Mucosa of gallbladder (tissue), 1 donor: Measurements from ENCODE around the gene GPR137. TPM values are rescaled to one million over a fixed set of nuclear protein-coding genes. Genes with fewer than 3 reads are reported as not detected.

Experiments used
- DNase-seq: peaks from one replicate; pipeline ENCODE4 v3.0.0-alpha.2; 2020; ENCODE audit warnings: low spot score
- total RNA-seq: library from RNA; stranded (reverse); gene quantifications from one replicate; pipeline ENCODE4 v1.2.1, GENCODE V29; 2021
- donor health status: DM: no; HTN: no; CAD: no.

The GPR137 gene
- total RNA-seq, 1 donor from 2014 or later, result 105 TPM

- DNase-seq, result no peak
Measured at GRCh38 chr11:64249563-64250414, 35.9 kb upstream of the GPR137 start.

GRCh38 chr11:64250415-64251015, 35.1 kb upstream of the GPR137 start:
- DNase-seq, result no peak

GRCh38 chr11:64251016-64251752, 34.5 kb upstream of the GPR137 start, which contains the start of gene PLCB3:
Gene PLCB3, plus strand, starts transcription at chr11:64251530. Its CDS starts 120 bp downstream, at chr11:64251650.
- DNase-seq, result no peak

GRCh38 chr11:64251753-64252002, 34.0 kb upstream of the GPR137 start:
- no peak for DNase-seq

GRCh38 chr11:64252003-64252872, 33.4 kb upstream of the GPR137 start:
- no peak for DNase-seq

- no peak for DNase-seq
Measured at GRCh38 chr11:64253043-64253442, 32.6 kb upstream of the GPR137 start.

GRCh38 chr11:64253481-64253880, 32.2 kb upstream of the GPR137 start:
- DNase-seq, result no peak

GRCh38 chr11:64254326-64254725, 31.3 kb upstream of the GPR137 start:
- DNase-seq, result no peak

GRCh38 chr11:64255135-64256128, 30.2 kb upstream of the GPR137 start:
- DNase-seq, result no peak

GRCh38 chr11:64256300-64256699, 29.3 kb upstream of the GPR137 start:
- no peak for DNase-seq

GRCh38 chr11:64258356-64258755, 27.3 kb upstream of the GPR137 start:
- DNase-seq, result no peak

GRCh38 chr11:64258946-64259532, 26.6 kb upstream of the GPR137 start:
- DNase-seq, result no peak

- DNase-seq, result no peak
Measured at GRCh38 chr11:64259533-64260067, 26.0 kb upstream of the GPR137 start.

GRCh38 chr11:64260147-64260708, 25.4 kb upstream of the GPR137 start:
- DNase-seq, result no peak

- DNase-seq, result no peak
Measured at GRCh38 chr11:64261556-64262080, 24.0 kb upstream of the GPR137 start.

- no peak for DNase-seq
Measured at GRCh38 chr11:64262271-64263002, 23.2 kb upstream of the GPR137 start.

GRCh38 chr11:64263021-64263946, 22.4 kb upstream of the GPR137 start:
- DNase-seq, result no peak

- DNase-seq, result no peak
Measured at GRCh38 chr11:64263947-64264317, 21.7 kb upstream of the GPR137 start.
